HCT116 (cell line): ENCODE results near the gene VAMP2. TPM values are rescaled to one million over a fixed set of nuclear protein-coding genes. Genes with fewer than 3 reads are reported as not detected.

Experiments used
- ATAC-seq: fragments of 200-7000 bp; cut with Tn5 transposase; 2 replicates; pipeline ENCODE4 v1.9.1; 2020; ENCODE audit warnings: mild to moderate bottlenecking, moderate library complexity
- BruUV-seq: library from RNA; stranded (reverse); fragments of 400-500 nt; replicated peaks from 2 replicates; lab custom pipeline; 2021; lab: Mats Ljungman, UMichigan
- CTCF ChIA-PET: fragments of 300-600 bp; sonication (Branson Sonifier 250); formaldehyde crosslinking; loops from one replicate; lab custom pipeline; 2021; ENCODE audit warnings: antibody characterized with exemption; lab: Charles Lee
- POLR2A ChIA-PET: fragments of 300-600, 350-600 bp; sonication (Branson Sonifier 250); formaldehyde crosslinking; loops from one replicate; lab custom pipeline; 2021; ENCODE audit warnings: antibody characterized with exemption; lab: Charles Lee
- RAD21 ChIA-PET, 2 experiments: fragments of 300-600 bp; sonication (Branson Sonifier 250); formaldehyde crosslinking; loops; one replicate each; lab custom pipeline; 2023; ENCODE audit warnings: low total read pairs in 2 of 2; ENCODE audit not compliant: uncharacterized antibody in 2 of 2, unreplicated experiment in 2 of 2, low non-redundant PET in 1 of 2; lab: Charles Lee
- DNase-seq: peaks from one replicate; pipeline ENCODE4 v3.0.0-alpha.2; 2010; ENCODE audit warnings: low read depth, low spot score
- H2AFZ ChIP-seq: fragments of 200-600 bp; shearing (Covaris generic), sonication (generic); 2 replicates; pipeline ENCODE4 v1.6.1; 2017; ENCODE audit warnings: low read depth, mixed run types, mixed read lengths, antibody characterized with exemption, low read length; ENCODE audit not compliant: poor library complexity, severe bottlenecking
- H3K27ac ChIP-seq: 2 replicates; pipeline ENCODE4 v1.5.1; 2012; ENCODE audit warnings: low read depth, low read length
- H3K27me3 ChIP-seq: fragments of 200-600 bp; sonication (generic); 2 replicates; pipeline ENCODE4 v1.6.1; 2016; ENCODE audit warnings: mixed run types, low read length, mixed read lengths; ENCODE audit not compliant: insufficient read depth
- H3K36me3 ChIP-seq, 2 experiments: fragments of 200-500 bp in 1 of 2; fragments of 200-600 bp in 1 of 2; sonication (Bioruptor generic) in 1 of 2; sonication (generic) in 1 of 2; 2 replicates each; pipeline versions ENCODE4 v1.5.1 to v1.6.1; 2014 to 2016; ENCODE audit warnings: low read length in 2 of 2, inconsistent platforms in 1 of 2, mixed read lengths in 1 of 2, mixed run types in 1 of 2; ENCODE audit not compliant: insufficient read depth in 2 of 2, control insufficient read depth in 1 of 2
- H3K4me1 ChIP-seq, 2 experiments: fragments of 200-600 bp in 1 of 2; sonication (generic) in 1 of 2; 2 replicates each; pipeline versions ENCODE4 v1.5.1 to v1.6.1; 2012 to 2017; ENCODE audit warnings: low read length in 2 of 2, inconsistent platforms in 1 of 2, mild to moderate bottlenecking in 1 of 2, mixed read lengths in 1 of 2, mixed run types in 1 of 2, moderate library complexity in 1 of 2; ENCODE audit not compliant: insufficient read depth in 2 of 2, control insufficient read depth in 1 of 2
- H3K4me2 ChIP-seq: fragments of 200-600 bp; sonication (generic); 2 replicates; pipeline ENCODE4 v1.6.1; 2017; ENCODE audit warnings: mixed run types, low read length, mixed read lengths
- H3K4me3 ChIP-seq, 2 experiments: fragments of 200-600 bp in 1 of 2; sonication (generic) in 1 of 2; replicated peaks in 1 of 2; 2 replicates each; pipeline ENCODE4 v1.5.1; 2011 to 2016; ENCODE audit warnings: low read length in 2 of 2, control low read depth in 1 of 2, low read depth in 1 of 2, mild to moderate bottlenecking in 1 of 2, mixed read lengths in 1 of 2, mixed run types in 1 of 2
- H3K79me2 ChIP-seq: fragments of 200-600 bp; sonication (generic); 2 replicates; pipeline ENCODE4 v1.6.1; 2017; ENCODE audit warnings: mild to moderate bottlenecking, mixed run types, low read length, moderate library complexity, mixed read lengths; ENCODE audit not compliant: insufficient read depth
- H3K9ac ChIP-seq: fragments of 200-600 bp; sonication (generic); 2 replicates; pipeline ENCODE4 v1.6.1; 2016; ENCODE audit warnings: low read length, mixed read lengths
- H3K9me2 ChIP-seq: fragments of 200-600 bp; sonication (generic), shearing (Covaris generic); 2 replicates; pipeline ENCODE4 v1.6.1; 2017; ENCODE audit warnings: mixed run types, mild to moderate bottlenecking, moderate library complexity; ENCODE audit not compliant: insufficient read depth
- H3K9me3 ChIP-seq, 2 experiments: fragments of 200-500 bp in 1 of 2; fragments of 200-600 bp in 1 of 2; sonication (Bioruptor generic) in 1 of 2; sonication (generic) in 1 of 2; 2 replicates each; pipeline ENCODE4 v1.6.1; 2014 to 2017; ENCODE audit warnings: low read length in 2 of 2, mixed read lengths in 2 of 2, inconsistent platforms in 1 of 2, low read depth in 1 of 2, mild to moderate bottlenecking in 1 of 2, mixed run types in 1 of 2, moderate library complexity in 1 of 2; ENCODE audit not compliant: control insufficient read depth in 1 of 2, insufficient read depth in 1 of 2
- H4K20me1 ChIP-seq: fragments of 200-600 bp; sonication (generic), shearing (Covaris generic); 2 replicates; pipeline ENCODE4 v1.6.1; 2017; ENCODE audit warnings: mixed run types, mild to moderate bottlenecking, moderate library complexity; ENCODE audit not compliant: insufficient read depth
- CEBPB ChIP-seq: IDR thresholded peaks from 2 replicates; pipeline ENCODE4 v1.6.1; 2012; ENCODE audit warnings: low read depth
- CTCF ChIP-seq, 3 experiments: fragments of 200-600 bp in 1 of 3; sonication (generic) in 1 of 3; IDR thresholded peaks in 2 of 3; conservative IDR thresholded peaks in 1 of 3; 2 replicates each; pipeline ENCODE4 v1.5.1; 2012 to 2017; ENCODE audit warnings: low read depth in 2 of 3, low read length in 2 of 3, antibody characterized with exemption in 1 of 3, borderline replicate concordance in 1 of 3, control low read depth in 1 of 3, mild to moderate bottlenecking in 1 of 3, mixed read lengths in 1 of 3, mixed run types in 1 of 3, moderate library complexity in 1 of 3; ENCODE audit not compliant: insufficient read depth in 1 of 3
- EZH2 ChIP-seq: fragments of 200-600 bp; sonication (generic); IDR thresholded peaks from 2 replicates; pipeline ENCODE4 v1.6.1; 2017; ENCODE audit warnings: antibody characterized with exemption, mixed run types
- JUND ChIP-seq: IDR thresholded peaks from 2 replicates; pipeline ENCODE4 v1.6.1; 2012
- SIN3A ChIP-seq: IDR thresholded peaks from 2 replicates; pipeline ENCODE4 v1.6.1; 2012; ENCODE audit warnings: low read depth
- TCF7L2 ChIP-seq: IDR thresholded peaks from 2 replicates; pipeline ENCODE4 v1.7.0; 2011; ENCODE audit warnings: borderline replicate concordance, inconsistent platforms; ENCODE audit not compliant: insufficient read depth, insufficient read length; ENCODE audit errors: extremely low read depth
- ZFX ChIP-seq: fragments of 450-650 bp; IDR thresholded peaks from 2 replicates; pipeline ENCODE4 v1.6.1; 2017
- intact Hi-C: fragments of 100-400 bp; cut with micrococcal nuclease; formaldehyde crosslinking; loops from 2 replicates; pipeline ENCODE4 v1.10.0; 2022
- total RNA-seq: library from RNA; stranded (reverse); gene quantifications from one replicate; pipeline ENCODE4 v1.2.1, GENCODE V29; 2021; ENCODE audit not compliant: unreplicated experiment

VAMP2 gene
- total RNA-seq, 1 experiment from 2014 or later = 35.9 TPM

GRCh38 chr17:8137645-8138373, 24.9 kb downstream of the VAMP2 start:
- peak overlapping the region; percentile 16 for H3K27ac ChIP-seq

GRCh38 chr17:8133941-8134340, 28.8 kb downstream of the VAMP2 start:
- ATAC-seq (0 out of 2 replicates have a peak, but pooled peaks have one; percentile 2), DNase-seq (no peak)
- H3K4me3 ChIP-seq = no peak overlapping the region
- H3K79me2 ChIP-seq = no peaks in the 10 kb centered on the region
- H3K4me2 ChIP-seq = peak overlapping the region; percentile 55
- no peaks in the 10 kb centered on the region for H4K20me1 ChIP-seq
- POLR2A ChIA-PET = interaction anchor here (0.7 to 2.6 kb wide), 5 partner anchors 12 to 39 kb away, joined by 3 to 18 read pairs (median 4); partner anchors contain the start of gene PER1
- RAD21 ChIA-PET = no interaction called here
- TF ChIP-seq ZFX = no peak
- TF ChIP-seq CEBPB = no peak
- TF ChIP-seq EZH2 = no peak
- TF ChIP-seq TCF7L2 = no peak
- no peak for TF ChIP-seq CTCF (IDR thresholded peaks at IDR 0.05 in 2 of 3, conservative IDR thresholded peaks at IDR 0.05 in 1 of 3; ENCODE audit: borderline replicate concordance in 1 of 3, insufficient read depth in 1 of 3, low read depth in 2 of 3, low read length in 2 of 3)
- no peak for TF ChIP-seq JUND
- H3K27ac ChIP-seq = peak overlapping the region; percentile 39
- intact Hi-C loops = no loop called here
- no peaks in the 10 kb centered on the region for H3K36me3 ChIP-seq
- no peaks in the 10 kb centered on the region for H3K9me3 ChIP-seq
- 0 out of 2 replicates have a peak overlapping the region, but pooled peaks have one; percentile 0 for H3K9ac ChIP-seq
- CTCF ChIA-PET = interaction anchor here (0.7 to 2.9 kb wide), 8 partner anchors 12 to 90 kb away, joined by 3 to 10 read pairs (median 4); no protein-coding TSS in a partner anchor
- no TSS peak for BruUV-seq
- H3K9me2 ChIP-seq = no peaks in the 10 kb centered on the region
- peaks cover 25 to 61% of the 10 kb centered on the region in 2 experiments for H3K4me1 ChIP-seq
- H3K27me3 ChIP-seq = no peaks in the 10 kb centered on the region
- H2AFZ ChIP-seq = peak overlapping the region; percentile 98

More at GRCh38 chr17:8137645-8138373, 24.9 kb downstream of the VAMP2 start:
- peak overlapping the region; percentile 44; the same call in 1 of the 2 replicates for H3K9ac ChIP-seq
- H3K27me3 ChIP-seq = no peaks in the 10 kb centered on the region
- ChIA-PET CTCF (interaction anchor here (1.4 to 2.8 kb wide), 3 partner anchors 11 to 64 kb away, joined by 4 to 13 read pairs (median 7); no protein-coding TSS in a partner anchor), RAD21 (interaction anchor here in 1 of 2 experiments (0.6 kb wide), 1 partner anchor 110 kb away, joined by 3 read pairs; the partner anchor contains the start of gene CTC1), POLR2A (interaction anchor here (2.2 to 3.7 kb wide), 2 partner anchors 14 to 36 kb away, joined by 6 to 25 read pairs; partner anchors contain the start of gene PER1)
- no TSS peak for BruUV-seq
- peaks cover 32 to 71% of the 10 kb centered on the region in 2 experiments for H3K4me1 ChIP-seq
- H2AFZ ChIP-seq = peak overlapping the region; percentile 70
- no peaks in the 10 kb centered on the region for H3K9me2 ChIP-seq
- TF ChIP-seq SIN3A (0 out of 2 replicates have a peak, but pooled peaks have one; percentile 14), EZH2 (no peak)
- no peak for ATAC-seq
- DNase-seq = no peak
- H3K36me3 ChIP-seq = peaks cover 3 to 21% of the 10 kb centered on the region in 2 experiments
- peak overlapping the region in 1 of 2 experiments; percentile 33; a peak in 1 of 4 replicates for H3K4me3 ChIP-seq
- intact Hi-C loops = loop anchor here (2.0 to 5.0 kb wide), 3 partner anchors 17 to 84 kb away; no protein-coding TSS in a partner anchor
- 0 out of 2 replicates have a peak, but pooled peaks cover 6% of the 10 kb centered on the region for H4K20me1 ChIP-seq
- H3K79me2 ChIP-seq = no peaks in the 10 kb centered on the region
- no peaks in the 10 kb centered on the region for H3K9me3 ChIP-seq
- peak overlapping the region; percentile 77 for H3K4me2 ChIP-seq
